WTC11 (cell line): ENCODE data around the gene TMCC1. TPM values are rescaled to one million over a fixed set of nuclear protein-coding genes. Genes with fewer than 3 reads are reported as not detected.

Experiments
- ATAC-seq: fragments of 200-7000 bp; cut with Tn5 transposase; 2 replicates; pipeline ENCODE4 v1.10.0; 2021; ENCODE audit warnings: mild to moderate bottlenecking, moderate library complexity
- CTCF ChIA-PET: fragments of 300-600 bp; sonication (Branson Sonifier 250); formaldehyde crosslinking; loops from one replicate; lab custom pipeline; 2021; ENCODE audit warnings: antibody characterized with exemption; lab: Charles Lee
- POLR2A ChIA-PET: fragments of 350-600 bp; sonication (Branson Sonifier 250); formaldehyde crosslinking; loops from one replicate; lab custom pipeline; 2021; ENCODE audit warnings: antibody characterized with exemption; lab: Charles Lee
- DNase-seq: peaks from one replicate; pipeline ENCODE4 v3.0.0; 2021; ENCODE audit warnings: low spot score
- H3K27ac Mint-ChIP-seq: 2 replicates; pipeline ENCODE4 v1.8.0; 2021; ENCODE audit warnings: mixed read lengths
- H3K27me3 Mint-ChIP-seq: 2 replicates; pipeline ENCODE4 v1.8.0; 2021; ENCODE audit warnings: low read depth, mild to moderate bottlenecking, moderate library complexity, mixed read lengths
- H3K36me3 Mint-ChIP-seq: 2 replicates; pipeline ENCODE4 v1.8.0; 2021; ENCODE audit warnings: mixed read lengths
- H3K4me1 Mint-ChIP-seq: 2 replicates; pipeline ENCODE4 v1.8.0; 2022; ENCODE audit warnings: mixed read lengths
- H3K4me3 Mint-ChIP-seq: 2 replicates; pipeline ENCODE4 v1.8.0; 2021; ENCODE audit warnings: mild to moderate bottlenecking, moderate library complexity, mixed read lengths
- H3K9me3 Mint-ChIP-seq: 2 replicates; pipeline ENCODE4 v1.8.0; 2021; ENCODE audit warnings: mixed read lengths
- CREM ChIP-seq: sonication (generic); formaldehyde crosslinking; IDR thresholded peaks from 2 replicates; pipeline ENCODE4 v1.8.1; 2022; ENCODE audit warnings: mild to moderate bottlenecking, missing genetic modification reagents, moderate library complexity
- ELF4 ChIP-seq: sonication (generic); formaldehyde crosslinking; IDR thresholded peaks from 2 replicates; pipeline ENCODE4 v1.8.1; 2022; ENCODE audit warnings: low read depth, mild to moderate bottlenecking, moderate library complexity, missing genetic modification reagents
- EMX1 ChIP-seq: fragments of 250-450 bp; sonication (Bioruptor Pico); IDR thresholded peaks from 2 replicates; pipeline ENCODE4 v1.8.0; 2021; ENCODE audit warnings: mild to moderate bottlenecking
- ESRRA ChIP-seq: sonication (generic); formaldehyde crosslinking; IDR thresholded peaks from 2 replicates; pipeline ENCODE4 v1.8.1; 2022; ENCODE audit warnings: mild to moderate bottlenecking, missing genetic modification reagents, borderline replicate concordance
- MYBL2 ChIP-seq: sonication (generic); formaldehyde crosslinking; IDR thresholded peaks from 2 replicates; pipeline ENCODE4 v1.8.1; 2023; ENCODE audit warnings: mild to moderate bottlenecking, moderate library complexity, missing genetic modification reagents
- NFE2L1 ChIP-seq: sonication (generic); formaldehyde crosslinking; IDR thresholded peaks from 2 replicates; pipeline ENCODE4 v1.8.1; 2023; ENCODE audit warnings: missing genetic modification reagents
- OVOL2 ChIP-seq: fragments of 250-450 bp; sonication (Bioruptor Pico); IDR thresholded peaks from 2 replicates; pipeline ENCODE4 v1.9.0; 2021; ENCODE audit warnings: mild to moderate bottlenecking, borderline replicate concordance
- SMAD4 ChIP-seq: sonication (generic); formaldehyde crosslinking; IDR thresholded peaks from 2 replicates; pipeline ENCODE4 v1.8.0; 2022; ENCODE audit warnings: mild to moderate bottlenecking, missing genetic modification reagents
- ZNF138 ChIP-seq: sonication (generic); formaldehyde crosslinking; conservative IDR thresholded peaks from 2 replicates; pipeline ENCODE4 v1.8.1; 2022; ENCODE audit warnings: mild to moderate bottlenecking, moderate library complexity, missing genetic modification reagents
- ZNF232 ChIP-seq: sonication (generic); formaldehyde crosslinking; IDR thresholded peaks from 2 replicates; pipeline ENCODE4 v1.8.0; 2022; ENCODE audit warnings: mild to moderate bottlenecking, missing genetic modification reagents
- ZNF423 ChIP-seq: fragments of 250-450 bp; sonication (Bioruptor Pico); IDR thresholded peaks from 2 replicates; pipeline ENCODE4 v2.1.2; 2022; ENCODE audit warnings: mild to moderate bottlenecking, moderate library complexity
- total RNA-seq: library from RNA; stranded (reverse); gene quantifications from 3 replicates; pipeline ENCODE4 v1.2.3, GENCODE V29; 2021
- TF ChIP-seq, protein P1 (sequence below): sonication (generic); formaldehyde crosslinking; conservative IDR thresholded peaks from 2 replicates; pipeline ENCODE4 v1.8.1; 2022; ENCODE audit warnings: mild to moderate bottlenecking, missing genetic modification reagents
- TF ChIP-seq, protein P2 (sequence below): sonication (generic); formaldehyde crosslinking; IDR thresholded peaks from 2 replicates; pipeline ENCODE4 v1.8.1; 2022; ENCODE audit warnings: mild to moderate bottlenecking, moderate library complexity, missing genetic modification reagents
- TF ChIP-seq, protein P3 (sequence below): fragments of 250-450 bp; sonication (Bioruptor Pico); IDR thresholded peaks from 2 replicates; pipeline ENCODE4 v1.8.0; 2021; ENCODE audit warnings: mild to moderate bottlenecking
- TF ChIP-seq, protein P4 (sequence below): sonication (generic); formaldehyde crosslinking; IDR thresholded peaks from 2 replicates; pipeline ENCODE4 v1.8.1; 2023; ENCODE audit warnings: mild to moderate bottlenecking, missing genetic modification reagents, borderline replicate concordance
- TF ChIP-seq, protein P5 (sequence below): fragments of 250-450 bp; sonication (Bioruptor Pico); IDR thresholded peaks from 2 replicates; pipeline ENCODE4 v1.9.0; 2021; ENCODE audit warnings: mild to moderate bottlenecking
- TF ChIP-seq, protein P6 (sequence below): fragments of 250-450 bp; sonication (Bioruptor Pico); conservative IDR thresholded peaks from 2 replicates; pipeline ENCODE4 v1.9.0; 2021; ENCODE audit warnings: mild to moderate bottlenecking
- TF ChIP-seq, protein P7 (sequence below): sonication (generic); formaldehyde crosslinking; IDR thresholded peaks from 2 replicates; pipeline ENCODE4 v1.8.1; 2023; ENCODE audit warnings: mild to moderate bottlenecking, moderate library complexity, missing genetic modification reagents

TMCC1 gene
- total RNA-seq, 1 experiment from 2014 or later, result 29.3 TPM

DNA sequence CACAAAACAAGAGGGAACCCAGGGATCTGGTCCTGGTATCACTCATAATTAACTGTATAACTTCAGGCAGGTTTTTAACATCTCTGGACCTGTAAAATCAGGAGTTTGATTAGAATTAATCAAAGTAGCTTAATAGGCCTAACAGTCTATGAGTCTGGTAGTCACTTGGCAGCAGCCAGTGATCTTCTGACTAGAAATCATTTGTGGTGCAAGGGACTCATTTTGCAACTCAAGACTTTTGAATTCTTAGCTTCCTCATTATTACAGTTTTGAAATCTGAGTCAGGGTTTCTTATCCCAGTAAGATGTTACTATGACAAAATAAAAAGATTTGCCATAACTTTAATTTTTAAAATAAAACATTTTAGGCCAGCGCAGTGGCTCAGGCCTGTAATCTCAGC lies 70.8 kb downstream of the TMCC1 start (continued):
- TF ChIP-seq, protein P1, sequence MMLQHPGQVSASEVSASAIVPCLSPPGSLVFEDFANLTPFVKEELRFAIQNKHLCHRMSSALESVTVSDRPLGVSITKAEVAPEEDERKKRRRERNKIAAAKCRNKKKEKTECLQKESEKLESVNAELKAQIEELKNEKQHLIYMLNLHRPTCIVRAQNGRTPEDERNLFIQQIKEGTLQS (CRISPR knock-in tag), result no peak
- TF ChIP-seq CREM (no peak), ZNF423 (CRISPR knock-in tag) (no peak), OVOL2 (CRISPR knock-in tag) (no peak), ESRRA (CRISPR knock-in tag) (no peak)
- TF ChIP-seq, protein P2, sequence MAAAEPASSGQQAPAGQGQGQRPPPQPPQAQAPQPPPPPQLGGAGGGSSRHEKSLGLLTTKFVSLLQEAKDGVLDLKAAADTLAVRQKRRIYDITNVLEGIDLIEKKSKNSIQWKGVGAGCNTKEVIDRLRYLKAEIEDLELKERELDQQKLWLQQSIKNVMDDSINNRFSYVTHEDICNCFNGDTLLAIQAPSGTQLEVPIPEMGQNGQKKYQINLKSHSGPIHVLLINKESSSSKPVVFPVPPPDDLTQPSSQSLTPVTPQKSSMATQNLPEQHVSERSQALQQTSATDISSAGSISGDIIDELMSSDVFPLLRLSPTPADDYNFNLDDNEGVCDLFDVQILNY (CRISPR knock-in tag), result no peak
- TF ChIP-seq, protein P3, sequence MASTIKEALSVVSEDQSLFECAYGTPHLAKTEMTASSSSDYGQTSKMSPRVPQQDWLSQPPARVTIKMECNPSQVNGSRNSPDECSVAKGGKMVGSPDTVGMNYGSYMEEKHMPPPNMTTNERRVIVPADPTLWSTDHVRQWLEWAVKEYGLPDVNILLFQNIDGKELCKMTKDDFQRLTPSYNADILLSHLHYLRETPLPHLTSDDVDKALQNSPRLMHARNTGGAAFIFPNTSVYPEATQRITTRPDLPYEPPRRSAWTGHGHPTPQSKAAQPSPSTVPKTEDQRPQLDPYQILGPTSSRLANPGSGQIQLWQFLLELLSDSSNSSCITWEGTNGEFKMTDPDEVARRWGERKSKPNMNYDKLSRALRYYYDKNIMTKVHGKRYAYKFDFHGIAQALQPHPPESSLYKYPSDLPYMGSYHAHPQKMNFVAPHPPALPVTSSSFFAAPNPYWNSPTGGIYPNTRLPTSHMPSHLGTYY (CRISPR knock-in tag), result no peak

DNA sequence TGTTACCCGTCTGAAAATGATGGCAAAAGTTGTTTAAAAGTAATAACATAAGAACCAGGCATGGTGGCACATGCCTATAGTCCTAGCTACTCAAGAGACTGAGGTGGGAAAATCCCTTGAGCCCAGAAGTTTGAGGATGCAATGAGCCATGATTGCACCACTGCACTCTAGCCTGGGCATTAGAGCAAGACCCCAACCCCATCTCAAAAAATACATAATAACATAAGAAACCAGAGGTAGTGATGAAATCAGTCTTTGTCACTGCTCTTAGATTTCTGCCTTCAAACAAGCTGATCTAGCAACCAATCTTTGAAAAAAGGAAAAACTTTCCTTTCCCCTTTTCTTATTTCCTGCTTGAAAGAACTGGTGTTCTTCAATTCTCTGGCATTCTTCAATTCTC lies 71.3 kb downstream of the TMCC1 start:
- H3K4me1 Mint-ChIP-seq, result peaks cover 2% of the 10 kb centered on the region; the same call in 1 of the 2 replicates
- ATAC-seq (no peak), DNase-seq (no peak)
- H3K27me3 Mint-ChIP-seq, result no peaks in the 10 kb centered on the region
- H3K4me3 Mint-ChIP-seq, result no peak overlapping the region
- H3K36me3 Mint-ChIP-seq, result no peaks in the 10 kb centered on the region
- CTCF ChIA-PET, result interaction anchor here (1.4 kb wide), 1 partner anchor 195 kb away, joined by 4 read pairs; no protein-coding TSS in a partner anchor
- H3K27ac Mint-ChIP-seq, result no peak overlapping the region
- no peaks in the 10 kb centered on the region for H3K9me3 Mint-ChIP-seq
- POLR2A ChIA-PET, result no interaction called here
- TF ChIP-seq NFE2L1 (no peak), ZNF232 (CRISPR knock-in tag) (no peak), MYBL2 (CRISPR knock-in tag) (no peak), EMX1 (no peak)
- TF ChIP-seq, protein P4, sequence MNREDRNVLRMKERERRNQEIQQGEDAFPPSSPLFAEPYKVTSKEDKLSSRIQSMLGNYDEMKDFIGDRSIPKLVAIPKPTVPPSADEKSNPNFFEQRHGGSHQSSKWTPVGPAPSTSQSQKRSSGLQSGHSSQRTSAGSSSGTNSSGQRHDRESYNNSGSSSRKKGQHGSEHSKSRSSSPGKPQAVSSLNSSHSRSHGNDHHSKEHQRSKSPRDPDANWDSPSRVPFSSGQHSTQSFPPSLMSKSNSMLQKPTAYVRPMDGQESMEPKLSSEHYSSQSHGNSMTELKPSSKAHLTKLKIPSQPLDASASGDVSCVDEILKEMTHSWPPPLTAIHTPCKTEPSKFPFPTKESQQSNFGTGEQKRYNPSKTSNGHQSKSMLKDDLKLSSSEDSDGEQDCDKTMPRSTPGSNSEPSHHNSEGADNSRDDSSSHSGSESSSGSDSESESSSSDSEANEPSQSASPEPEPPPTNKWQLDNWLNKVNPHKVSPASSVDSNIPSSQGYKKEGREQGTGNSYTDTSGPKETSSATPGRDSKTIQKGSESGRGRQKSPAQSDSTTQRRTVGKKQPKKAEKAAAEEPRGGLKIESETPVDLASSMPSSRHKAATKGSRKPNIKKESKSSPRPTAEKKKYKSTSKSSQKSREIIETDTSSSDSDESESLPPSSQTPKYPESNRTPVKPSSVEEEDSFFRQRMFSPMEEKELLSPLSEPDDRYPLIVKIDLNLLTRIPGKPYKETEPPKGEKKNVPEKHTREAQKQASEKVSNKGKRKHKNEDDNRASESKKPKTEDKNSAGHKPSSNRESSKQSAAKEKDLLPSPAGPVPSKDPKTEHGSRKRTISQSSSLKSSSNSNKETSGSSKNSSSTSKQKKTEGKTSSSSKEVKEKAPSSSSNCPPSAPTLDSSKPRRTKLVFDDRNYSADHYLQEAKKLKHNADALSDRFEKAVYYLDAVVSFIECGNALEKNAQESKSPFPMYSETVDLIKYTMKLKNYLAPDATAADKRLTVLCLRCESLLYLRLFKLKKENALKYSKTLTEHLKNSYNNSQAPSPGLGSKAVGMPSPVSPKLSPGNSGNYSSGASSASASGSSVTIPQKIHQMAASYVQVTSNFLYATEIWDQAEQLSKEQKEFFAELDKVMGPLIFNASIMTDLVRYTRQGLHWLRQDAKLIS (CRISPR knock-in tag), result no peak
- TF ChIP-seq, protein P5, sequence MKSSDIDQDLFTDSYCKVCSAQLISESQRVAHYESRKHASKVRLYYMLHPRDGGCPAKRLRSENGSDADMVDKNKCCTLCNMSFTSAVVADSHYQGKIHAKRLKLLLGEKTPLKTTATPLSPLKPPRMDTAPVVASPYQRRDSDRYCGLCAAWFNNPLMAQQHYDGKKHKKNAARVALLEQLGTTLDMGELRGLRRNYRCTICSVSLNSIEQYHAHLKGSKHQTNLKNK, result no peak

DNA sequence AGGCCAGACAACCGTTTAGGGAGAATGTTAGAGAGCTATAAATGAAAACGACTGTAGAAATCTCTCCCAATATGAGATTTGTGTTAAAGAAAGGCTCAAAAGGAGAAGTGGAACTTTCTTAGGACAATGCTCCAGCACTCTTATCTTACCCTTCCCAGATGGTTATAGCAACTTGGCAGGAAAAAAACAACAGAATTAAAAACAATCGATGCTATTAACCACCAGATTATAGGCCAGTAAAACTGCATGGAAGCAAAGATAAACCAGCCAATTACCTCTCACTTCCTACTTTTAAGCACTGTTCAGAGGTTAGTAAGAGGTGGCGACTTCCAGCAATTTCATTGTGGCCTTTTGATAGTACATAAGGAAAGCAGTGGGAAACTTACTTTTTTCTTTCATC lies 72.9 kb downstream of the TMCC1 start:
- no peak for DNase-seq
- Mint-ChIP-seq H3K4me1 (peaks cover 2% of the 10 kb centered on the region; the same call in 1 of the 2 replicates), H3K36me3 (peaks cover 2% of the 10 kb centered on the region; the same call in 1 of the 2 replicates), H3K27ac (no peak overlapping the region), H3K9me3 (no peaks in the 10 kb centered on the region), H3K4me3 (no peak overlapping the region), H3K27me3 (no peaks in the 10 kb centered on the region)
- no peak for ATAC-seq
- POLR2A ChIA-PET, result interaction anchor here (0.6 to 0.8 kb wide), 2 partner anchors 157 to 169 kb away, joined by 3 read pairs; no protein-coding TSS in a partner anchor
- CTCF ChIA-PET, result interaction anchor here (0.6 to 1.2 kb wide), 2 partner anchors 75 to 121 kb away, joined by 3 read pairs; no protein-coding TSS in a partner anchor
- TF ChIP-seq, protein P6, sequence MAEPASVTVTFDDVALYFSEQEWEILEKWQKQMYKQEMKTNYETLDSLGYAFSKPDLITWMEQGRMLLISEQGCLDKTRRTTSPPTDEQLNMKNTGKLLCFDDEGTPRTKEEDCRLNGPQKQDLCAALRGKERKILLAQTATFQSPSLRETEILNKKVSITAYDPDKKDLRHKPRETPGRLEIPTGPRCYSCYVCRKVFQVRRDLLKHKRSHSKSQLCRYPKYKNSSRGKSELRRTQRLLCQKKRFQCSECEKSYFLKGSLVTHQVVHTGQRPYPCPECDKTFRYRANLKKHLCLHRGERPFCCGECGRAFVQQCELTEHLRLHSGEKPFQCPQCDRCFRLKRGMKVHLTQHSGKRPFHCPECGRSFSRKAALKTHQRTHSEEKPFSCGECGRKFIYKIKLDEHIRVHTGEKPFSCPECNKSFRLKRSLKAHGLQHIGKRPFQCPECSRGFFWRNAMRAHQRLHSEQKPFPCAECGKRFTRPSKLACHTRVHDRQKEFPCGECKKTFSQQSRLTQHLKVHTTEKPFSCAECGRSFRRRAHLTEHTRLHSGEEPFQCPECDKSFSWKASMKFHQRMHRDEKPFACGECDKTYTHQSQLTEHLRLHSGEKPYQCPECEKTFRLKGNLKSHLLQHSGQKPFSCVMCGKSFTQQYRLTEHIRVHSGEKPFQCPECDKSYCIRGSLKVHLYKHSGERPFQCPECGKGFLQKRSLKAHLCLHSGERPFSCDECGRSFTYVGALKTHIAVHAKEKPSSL (CRISPR knock-in tag), result no peak
- TF ChIP-seq, protein P7, sequence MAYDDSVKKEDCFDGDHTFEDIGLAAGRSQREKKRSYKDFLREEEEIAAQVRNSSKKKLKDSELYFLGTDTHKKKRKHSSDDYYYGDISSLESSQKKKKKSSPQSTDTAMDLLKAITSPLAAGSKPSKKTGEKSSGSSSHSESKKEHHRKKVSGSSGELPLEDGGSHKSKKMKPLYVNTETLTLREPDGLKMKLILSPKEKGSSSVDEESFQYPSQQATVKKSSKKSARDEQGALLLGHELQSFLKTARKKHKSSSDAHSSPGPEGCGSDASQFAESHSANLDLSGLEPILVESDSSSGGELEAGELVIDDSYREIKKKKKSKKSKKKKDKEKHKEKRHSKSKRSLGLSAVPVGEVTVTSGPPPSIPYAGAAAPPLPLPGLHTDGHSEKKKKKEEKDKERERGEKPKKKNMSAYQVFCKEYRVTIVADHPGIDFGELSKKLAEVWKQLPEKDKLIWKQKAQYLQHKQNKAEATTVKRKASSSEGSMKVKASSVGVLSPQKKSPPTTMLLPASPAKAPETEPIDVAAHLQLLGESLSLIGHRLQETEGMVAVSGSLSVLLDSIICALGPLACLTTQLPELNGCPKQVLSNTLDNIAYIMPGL (CRISPR knock-in tag), result no peak
- TF ChIP-seq ZNF423 (CRISPR knock-in tag) (no peak), SMAD4 (CRISPR knock-in tag) (no peak), ELF4 (CRISPR knock-in tag) (no peak), ZNF138 (CRISPR knock-in tag) (no peak), ZNF232 (CRISPR knock-in tag) (no peak)
- TF ChIP-seq, protein P4 (CRISPR knock-in tag), result no peak
